Body of pancreas (tissue), 4 donors: ENCODE measurements around the gene KCNN3.
"Not testable (repeated sequence)": the region's sequence is repeated elsewhere in the genome, so short reads cannot be mapped to it uniquely, and the experiment has no call there.

Experiments used
- POLR2A ChIP-seq, 3 donors: fragments of 450-650 bp; IDR thresholded peaks; one replicate each; pipeline ENCODE4 v1.6.1; 2016; ENCODE audit warnings: antibody characterized with exemption in 3 of 3, mild to moderate bottlenecking in 2 of 3
- TF ChIP-seq, protein P1 (sequence below), 7 experiments: fragments of 450-650 bp in 4 of 7; fragments of 200-600 bp in 3 of 7; sonication (generic) in 3 of 7; IDR thresholded peaks; one replicate each; pipeline ENCODE4 v1.5.1; 2016 to 2019; ENCODE audit warnings: antibody characterized with exemption in 7 of 7

- TF ChIP-seq, protein P1, sequence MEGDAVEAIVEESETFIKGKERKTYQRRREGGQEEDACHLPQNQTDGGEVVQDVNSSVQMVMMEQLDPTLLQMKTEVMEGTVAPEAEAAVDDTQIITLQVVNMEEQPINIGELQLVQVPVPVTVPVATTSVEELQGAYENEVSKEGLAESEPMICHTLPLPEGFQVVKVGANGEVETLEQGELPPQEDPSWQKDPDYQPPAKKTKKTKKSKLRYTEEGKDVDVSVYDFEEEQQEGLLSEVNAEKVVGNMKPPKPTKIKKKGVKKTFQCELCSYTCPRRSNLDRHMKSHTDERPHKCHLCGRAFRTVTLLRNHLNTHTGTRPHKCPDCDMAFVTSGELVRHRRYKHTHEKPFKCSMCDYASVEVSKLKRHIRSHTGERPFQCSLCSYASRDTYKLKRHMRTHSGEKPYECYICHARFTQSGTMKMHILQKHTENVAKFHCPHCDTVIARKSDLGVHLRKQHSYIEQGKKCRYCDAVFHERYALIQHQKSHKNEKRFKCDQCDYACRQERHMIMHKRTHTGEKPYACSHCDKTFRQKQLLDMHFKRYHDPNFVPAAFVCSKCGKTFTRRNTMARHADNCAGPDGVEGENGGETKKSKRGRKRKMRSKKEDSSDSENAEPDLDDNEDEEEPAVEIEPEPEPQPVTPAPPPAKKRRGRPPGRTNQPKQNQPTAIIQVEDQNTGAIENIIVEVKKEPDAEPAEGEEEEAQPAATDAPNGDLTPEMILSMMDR (IDR thresholded peaks at IDR 0.05) = not testable (repeated sequence)
- not testable (repeated sequence) for TF ChIP-seq POLR2A (IDR thresholded peaks at IDR 0.05)
Measured at GRCh38 chr1:154677844-154678243, 192.2 kb downstream of the KCNN3 start.
